ENCODE data around the gene SETBP1. TPM values are rescaled to one million over a fixed set of nuclear protein-coding genes. Genes with fewer than 3 reads are reported as not detected.

Gene SETBP1
- total and polyA plus RNA-seq, 2 of the 8 experiments (the other 6 are each of a cell fraction or from before 2014, with no cell fraction given), result 2.0 to 6.5 TPM

GRCh38 chr18:44764863-44765262, 84.2 kb downstream of the SETBP1 start:
- Histone ChIP-seq H4K5ac (ENCODE audit: insufficient read length, low read depth, low read length) (no peak overlapping the region), H3K79me1 (ENCODE audit: low read depth, low read length) (no peaks in the 10 kb centered on the region), H3K79me2 (ENCODE audit: control insufficient read depth in 1 of 2, insufficient read depth in 2 of 2, low read length in 2 of 2) (no peaks in the 10 kb centered on the region), H4K8ac (ENCODE audit: extremely low read depth, insufficient read depth, low read length) (no peak overlapping the region), H2AFZ (ENCODE audit: low read length) (no peak overlapping the region), H3K4me1 (replicated peaks in 1 of 4; ENCODE audit: control insufficient read depth in 3 of 4, insufficient read depth in 4 of 4, low read length in 3 of 4) (peaks cover 0 to 3% (median 2%) of the 10 kb centered on the region in 4 experiments; a peak in 1 of 7 replicates), H3K4me3 (ENCODE audit: extremely low read depth in 1 of 4, insufficient read depth in 2 of 4, low read depth in 3 of 4, low read length in 4 of 4) (no peak overlapping the region), H3K36me3 (ENCODE audit: control insufficient read depth in 2 of 4, insufficient read depth in 4 of 4, low read length in 3 of 4) (no peaks in the 10 kb centered on the region), H3K27ac (ENCODE audit: low read depth, low read length) (no peak overlapping the region), H2BK12ac (ENCODE audit: low read depth, low read length) (no peak overlapping the region), H2BK20ac (ENCODE audit: low read length) (no peak overlapping the region), H3K23ac (ENCODE audit: insufficient read length) (no peak overlapping the region), H3K9me3 (ENCODE audit: insufficient read depth in 2 of 2, low read depth in 1 of 2, low read length in 1 of 2) (no peaks in the 10 kb centered on the region), H3K14ac (ENCODE audit: insufficient read length) (no peak overlapping the region), H2BK5ac (ENCODE audit: low read depth, low read length) (no peak overlapping the region), H3K23me2 (ENCODE audit: low read depth, low read length) (no peaks in the 10 kb centered on the region), H2AK5ac (ENCODE audit: low read depth, low read length) (no peak overlapping the region), H3K56ac (replicated peaks; ENCODE audit: insufficient read length, low read depth, low read length) (no peak overlapping the region), H3K18ac (ENCODE audit: extremely low read depth, low read length) (no peak overlapping the region), H3K4ac (replicated peaks; ENCODE audit: insufficient read length, low read depth, low read length) (no peak overlapping the region), H2BK120ac (replicated peaks; ENCODE audit: low read depth, low read length) (no peak overlapping the region), H4K91ac (replicated peaks; ENCODE audit: insufficient read length, low read length) (no peak overlapping the region), H3K9ac (replicated peaks in 1 of 4; ENCODE audit: extremely low read depth in 1 of 4, low read depth in 3 of 4, low read length in 3 of 4) (no peak overlapping the region), H2BK15ac (ENCODE audit: low read length) (no peak overlapping the region), H3K27me3 (replicated peaks in 1 of 4; ENCODE audit: control insufficient read depth in 3 of 4, extremely low read depth in 1 of 4, insufficient read depth in 3 of 4, low read length in 3 of 4) (no peaks in the 10 kb centered on the region), H4K20me1 (replicated peaks in 1 of 2; ENCODE audit: control insufficient read depth in 1 of 2, insufficient read depth in 2 of 2, low read length in 2 of 2) (no peaks in the 10 kb centered on the region), H3K4me2 (ENCODE audit: insufficient read depth in 1 of 2, low read depth in 2 of 2, low read length in 2 of 2) (no peak overlapping the region)
- no peak for DNase-seq (ENCODE audit: low read depth in 1 of 2, low spot score in 2 of 2)
- CTCF ChIA-PET (ENCODE audit: partially characterized antibody), result interaction anchor here (0.6 to 1.7 kb wide), 3 partner anchors 9 to 448 kb away, joined by 3 to 5 read pairs (median 3); no protein-coding TSS in a partner anchor
- no peak for FAIRE-seq
- no peak for TF ChIP-seq EP300 (IDR thresholded peaks at IDR 0.05; ENCODE audit: borderline replicate concordance in 1 of 2, low read depth in 2 of 2, low read length in 2 of 2)
- no peak for TF ChIP-seq ATF2 (IDR thresholded peaks at IDR 0.05; ENCODE audit: low read length)
- WGBS, 2 experiments (ENCODE audit: extremely low coverage in 1 of 2, insufficient coverage in 1 of 2, insufficient read length in 1 of 2, insufficient replicate concordance in 2 of 2, low coverage in 1 of 2, low lambda C conversion rate in 2 of 2, missing lambda C conversion rate in 1 of 2), result 100% methylated on average over 3 of the region's 3 CpGs; no CpG with 5 or more reads in 1 of the 2 experiments
- POLR2A ChIA-PET (ENCODE audit: partially characterized antibody), result interaction anchor here (0.7 kb wide), 1 partner anchor 16 kb away, joined by 3 read pairs; no protein-coding TSS in a partner anchor

Measured in H1 (cell line).